NB4 (cell line): ENCODE measurements around the gene RYR2.

ENCODE experiments used
- MYC ChIP-seq: IDR thresholded peaks from 2 replicates; pipeline ENCODE4 v1.6.1; 2011; ENCODE audit warnings: low read depth, low read length
- POLR2A ChIP-seq: IDR thresholded peaks from 2 replicates; pipeline ENCODE4 v1.6.1; 2011; ENCODE audit warnings: mild to moderate bottlenecking; ENCODE audit not compliant: insufficient read length; ENCODE audit errors: extremely low read depth
- TF ChIP-seq, protein P1 (sequence below): IDR thresholded peaks from one replicate; pipeline ENCODE4 v1.5.1; 2012; ENCODE audit warnings: low read depth, low read length

DNA sequence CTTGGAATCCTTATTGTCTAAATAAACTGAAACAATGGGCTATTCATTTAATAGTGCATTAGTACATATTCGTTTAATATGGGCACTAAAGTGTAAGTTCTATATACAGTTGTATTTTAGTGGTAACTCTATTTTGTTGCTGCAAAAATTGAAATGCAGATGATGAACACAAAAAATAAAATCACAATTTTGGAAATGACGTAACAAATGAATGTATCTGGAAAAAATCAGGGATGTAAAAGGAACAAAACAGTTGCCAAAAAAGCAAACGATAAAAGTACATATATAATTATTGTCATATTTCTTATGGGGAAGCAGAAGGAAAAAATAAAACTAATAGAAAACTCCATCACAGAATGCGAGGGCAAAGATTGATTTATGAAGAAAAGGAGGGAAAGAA lies 254.9 kb downstream of the RYR2 start:
- TF ChIP-seq, protein P1, sequence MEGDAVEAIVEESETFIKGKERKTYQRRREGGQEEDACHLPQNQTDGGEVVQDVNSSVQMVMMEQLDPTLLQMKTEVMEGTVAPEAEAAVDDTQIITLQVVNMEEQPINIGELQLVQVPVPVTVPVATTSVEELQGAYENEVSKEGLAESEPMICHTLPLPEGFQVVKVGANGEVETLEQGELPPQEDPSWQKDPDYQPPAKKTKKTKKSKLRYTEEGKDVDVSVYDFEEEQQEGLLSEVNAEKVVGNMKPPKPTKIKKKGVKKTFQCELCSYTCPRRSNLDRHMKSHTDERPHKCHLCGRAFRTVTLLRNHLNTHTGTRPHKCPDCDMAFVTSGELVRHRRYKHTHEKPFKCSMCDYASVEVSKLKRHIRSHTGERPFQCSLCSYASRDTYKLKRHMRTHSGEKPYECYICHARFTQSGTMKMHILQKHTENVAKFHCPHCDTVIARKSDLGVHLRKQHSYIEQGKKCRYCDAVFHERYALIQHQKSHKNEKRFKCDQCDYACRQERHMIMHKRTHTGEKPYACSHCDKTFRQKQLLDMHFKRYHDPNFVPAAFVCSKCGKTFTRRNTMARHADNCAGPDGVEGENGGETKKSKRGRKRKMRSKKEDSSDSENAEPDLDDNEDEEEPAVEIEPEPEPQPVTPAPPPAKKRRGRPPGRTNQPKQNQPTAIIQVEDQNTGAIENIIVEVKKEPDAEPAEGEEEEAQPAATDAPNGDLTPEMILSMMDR = no peak
- TF ChIP-seq MYC = no peak
- TF ChIP-seq POLR2A = no peak
